Hepatocyte (in vitro differentiated cells): ENCODE results near the gene CTNNA2.

Source experiments
- EZH2 ChIP-seq: fragments of 200-600 bp; sonication (generic); IDR thresholded peaks from 2 replicates; pipeline ENCODE4 v1.6.1; 2016; ENCODE audit warnings: antibody characterized with exemption, mild to moderate bottlenecking, borderline replicate concordance
- EZH2phosphoT487 ChIP-seq: fragments of 200-600 bp; sonication (generic); IDR thresholded peaks from one replicate; pipeline ENCODE4 v1.6.1; 2018; ENCODE audit warnings: antibody characterized with exemption, mild to moderate bottlenecking, low read depth, moderate library complexity; ENCODE audit not compliant: unreplicated experiment, severe bottlenecking
- TF ChIP-seq, protein P1 (sequence below): fragments of 200-600 bp; sonication (generic); IDR thresholded peaks from 2 replicates; pipeline ENCODE4 v1.5.1; 2016; ENCODE audit warnings: antibody characterized with exemption, mild to moderate bottlenecking; ENCODE audit not compliant: poor library complexity

DNA sequence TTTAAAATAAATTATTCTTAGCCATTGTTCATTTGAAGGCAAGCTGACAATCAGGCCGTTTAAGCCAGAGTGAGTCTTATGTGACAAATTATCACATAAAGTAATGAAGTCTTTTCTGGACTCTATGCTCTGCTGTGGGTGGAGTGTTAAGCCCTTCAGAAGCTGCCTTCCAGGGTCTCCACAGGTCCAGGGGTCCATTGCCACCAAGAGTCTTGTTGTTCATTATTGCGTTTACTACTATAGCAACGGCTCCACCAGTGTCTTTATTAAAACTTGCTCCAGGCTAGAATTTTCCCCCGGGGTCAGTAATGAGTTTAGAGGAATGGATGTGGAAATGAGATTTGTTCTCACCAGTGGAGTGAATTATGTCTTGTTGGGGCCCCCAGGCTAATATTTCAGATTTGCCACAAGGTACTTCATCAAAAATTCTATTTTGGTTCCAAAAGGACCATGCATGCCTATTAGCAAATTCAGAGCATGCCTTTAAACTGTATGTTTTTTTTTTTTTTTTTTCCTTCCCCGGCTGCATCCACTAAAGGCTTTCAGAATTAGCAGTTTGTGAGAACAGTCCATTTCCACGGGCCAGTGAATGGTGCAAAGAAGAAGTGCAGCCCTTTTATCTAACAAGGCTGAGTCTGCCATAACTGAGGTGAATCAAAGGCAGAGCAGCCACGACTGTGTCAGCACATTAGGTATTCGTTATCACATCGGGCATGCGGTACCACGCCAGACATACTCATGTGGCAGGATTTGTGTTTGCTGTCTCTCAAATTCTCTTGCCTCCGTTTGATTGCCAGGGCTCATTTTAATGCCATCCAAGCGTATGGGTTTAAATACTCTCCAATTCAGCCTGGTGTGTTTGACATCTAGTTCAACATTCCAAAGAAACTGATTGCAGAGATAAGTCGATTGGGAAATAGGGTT, 817.9 kb downstream of the CTNNA2 start:
- TF ChIP-seq, protein P1, sequence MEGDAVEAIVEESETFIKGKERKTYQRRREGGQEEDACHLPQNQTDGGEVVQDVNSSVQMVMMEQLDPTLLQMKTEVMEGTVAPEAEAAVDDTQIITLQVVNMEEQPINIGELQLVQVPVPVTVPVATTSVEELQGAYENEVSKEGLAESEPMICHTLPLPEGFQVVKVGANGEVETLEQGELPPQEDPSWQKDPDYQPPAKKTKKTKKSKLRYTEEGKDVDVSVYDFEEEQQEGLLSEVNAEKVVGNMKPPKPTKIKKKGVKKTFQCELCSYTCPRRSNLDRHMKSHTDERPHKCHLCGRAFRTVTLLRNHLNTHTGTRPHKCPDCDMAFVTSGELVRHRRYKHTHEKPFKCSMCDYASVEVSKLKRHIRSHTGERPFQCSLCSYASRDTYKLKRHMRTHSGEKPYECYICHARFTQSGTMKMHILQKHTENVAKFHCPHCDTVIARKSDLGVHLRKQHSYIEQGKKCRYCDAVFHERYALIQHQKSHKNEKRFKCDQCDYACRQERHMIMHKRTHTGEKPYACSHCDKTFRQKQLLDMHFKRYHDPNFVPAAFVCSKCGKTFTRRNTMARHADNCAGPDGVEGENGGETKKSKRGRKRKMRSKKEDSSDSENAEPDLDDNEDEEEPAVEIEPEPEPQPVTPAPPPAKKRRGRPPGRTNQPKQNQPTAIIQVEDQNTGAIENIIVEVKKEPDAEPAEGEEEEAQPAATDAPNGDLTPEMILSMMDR: no peak
- TF ChIP-seq EZH2 (no peak), EZH2phosphoT487 (no peak)
